NCI-H2196 treated with DMSO at 0.1 percent for 48 hours (cell line): Measurements from ENCODE around the gene FYB1.

Experiments used
- DNase-seq: peaks from one replicate; lab custom pipeline; 2025; ENCODE audit not compliant: unreplicated experiment; lab: John Stamatoyannopoulos, UW

Gene FYB1

GRCh38 chr5:39059064-39059463, 160.3 kb downstream of the FYB1 start:
- no peak for DNase-seq

DNA sequence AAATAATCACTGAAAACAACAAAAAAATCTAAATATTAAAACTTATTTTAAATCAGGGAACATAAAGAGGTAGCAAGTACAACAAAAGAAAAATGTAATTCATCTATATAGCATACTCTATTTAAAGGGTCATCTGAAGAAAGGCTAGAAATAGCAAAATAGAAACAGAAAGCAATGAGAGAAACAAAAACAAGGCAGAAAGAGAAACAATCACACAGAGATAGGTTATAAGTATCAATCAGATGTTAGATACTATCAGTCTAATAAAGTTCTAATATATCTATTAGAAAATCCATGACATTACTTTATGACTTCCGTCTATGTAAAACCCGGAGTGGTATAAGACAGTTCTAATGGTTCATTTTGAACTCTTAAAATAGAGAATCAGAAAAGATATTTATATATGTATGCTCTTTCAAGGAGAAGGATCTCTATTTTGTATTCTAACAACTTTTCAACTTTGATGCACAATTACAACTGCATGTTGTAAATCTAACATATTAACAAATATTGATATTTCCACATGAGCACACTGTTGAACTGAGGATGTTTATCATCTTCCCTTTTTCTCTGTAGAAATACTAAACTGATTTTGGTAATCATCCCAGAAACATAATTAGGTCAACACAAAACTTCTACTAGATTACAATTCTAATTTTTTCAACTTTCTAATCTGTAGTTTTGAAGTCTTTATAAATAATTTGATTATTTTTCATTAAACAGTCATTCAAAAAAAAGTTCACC, 161.0 kb downstream of the FYB1 start:
- no peak for DNase-seq

DNA sequence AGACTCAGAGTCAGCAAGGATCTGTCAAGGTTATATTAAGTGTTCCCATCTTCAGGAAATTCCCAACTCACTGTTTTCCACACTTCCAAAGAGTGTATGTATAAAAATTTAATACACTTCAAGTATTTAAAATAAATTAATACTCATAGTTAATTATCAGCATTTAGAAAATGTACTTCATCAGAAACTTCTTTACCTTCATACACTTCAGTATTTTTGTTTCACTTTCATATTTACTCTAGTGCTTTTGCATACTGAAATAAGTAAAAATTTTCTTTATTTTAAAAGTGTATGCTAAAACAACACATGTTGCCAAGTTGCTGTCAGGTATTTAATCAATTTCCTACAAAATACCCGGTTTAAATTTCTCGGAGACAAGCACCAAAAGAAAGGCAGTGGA, 161.6 kb downstream of the FYB1 start:
- no peak for DNase-seq

GRCh38 chr5:39055768-39056398, 163.5 kb downstream of the FYB1 start:
- no peak for DNase-seq
